Measurements from ENCODE around the gene TBX4. TPM values are rescaled to one million over a fixed set of nuclear protein-coding genes. Genes with fewer than 3 reads are reported as not detected.

Gene TBX4
- polyA plus RNA-seq, 1 donor from 2014 or later, result not detected

- Mint-ChIP-seq H3K4me1 (peaks cover 0 to under 1% (median 0%) of the 10 kb centered on the region in 3 donors), H3K27ac (no peak overlapping the region), H3K36me3 (no peaks in the 10 kb centered on the region), H3K9me3 (no peaks in the 10 kb centered on the region), H3K4me3 (no peak overlapping the region), H3K27me3 (peaks cover 3% of the 10 kb centered on the region)
These were observed 79.0 kb downstream of the TBX4 start for GRCh38 chr17:61531223-61531622.

- Mint-ChIP-seq H3K27ac (no peak overlapping the region), H3K4me3 (no peak overlapping the region), H3K36me3 (no peaks in the 10 kb centered on the region), H3K27me3 (peaks cover 2% of the 10 kb centered on the region), H3K4me1 (peaks cover 0 to 3% (median 0%) of the 10 kb centered on the region in 3 donors), H3K9me3 (no peaks in the 10 kb centered on the region)
These were observed 80.6 kb downstream of the TBX4 start for GRCh38 chr17:61532826-61533225.

GRCh38 chr17:61533797-61534196 is 81.6 kb downstream of the TBX4 start:
- H3K4me3 Mint-ChIP-seq, result no peak overlapping the region
- no peak overlapping the region for H3K27ac Mint-ChIP-seq
- H3K27me3 Mint-ChIP-seq, result peaks cover 2% of the 10 kb centered on the region
- no peaks in the 10 kb centered on the region for H3K36me3 Mint-ChIP-seq
- H3K9me3 Mint-ChIP-seq, result no peaks in the 10 kb centered on the region
- H3K4me1 Mint-ChIP-seq, result peaks cover 0 to 3% (median 0%) of the 10 kb centered on the region in 3 donors

- Mint-ChIP-seq H3K9me3 (no peaks in the 10 kb centered on the region), H3K27ac (no peak overlapping the region), H3K4me1 (peaks cover 0 to 3% (median 0%) of the 10 kb centered on the region in 3 donors), H3K27me3 (peaks cover 2% of the 10 kb centered on the region), H3K4me3 (no peak overlapping the region), H3K36me3 (no peaks in the 10 kb centered on the region)
These were observed 82.2 kb downstream of the TBX4 start for GRCh38 chr17:61534414-61534813.

Other genes starting within 250 kb of the TBX4 start
- gene TBX2, start 52.6 kb upstream of the TBX4 start, polyA plus RNA-seq, result not detected
- gene NACA2, start 138.8 kb downstream of the TBX4 start, polyA plus RNA-seq, result not detected

Data from IgD-negative memory B cell (primary cell).